ENCODE measurements around the gene WWOX.

The WWOX gene

DNA sequence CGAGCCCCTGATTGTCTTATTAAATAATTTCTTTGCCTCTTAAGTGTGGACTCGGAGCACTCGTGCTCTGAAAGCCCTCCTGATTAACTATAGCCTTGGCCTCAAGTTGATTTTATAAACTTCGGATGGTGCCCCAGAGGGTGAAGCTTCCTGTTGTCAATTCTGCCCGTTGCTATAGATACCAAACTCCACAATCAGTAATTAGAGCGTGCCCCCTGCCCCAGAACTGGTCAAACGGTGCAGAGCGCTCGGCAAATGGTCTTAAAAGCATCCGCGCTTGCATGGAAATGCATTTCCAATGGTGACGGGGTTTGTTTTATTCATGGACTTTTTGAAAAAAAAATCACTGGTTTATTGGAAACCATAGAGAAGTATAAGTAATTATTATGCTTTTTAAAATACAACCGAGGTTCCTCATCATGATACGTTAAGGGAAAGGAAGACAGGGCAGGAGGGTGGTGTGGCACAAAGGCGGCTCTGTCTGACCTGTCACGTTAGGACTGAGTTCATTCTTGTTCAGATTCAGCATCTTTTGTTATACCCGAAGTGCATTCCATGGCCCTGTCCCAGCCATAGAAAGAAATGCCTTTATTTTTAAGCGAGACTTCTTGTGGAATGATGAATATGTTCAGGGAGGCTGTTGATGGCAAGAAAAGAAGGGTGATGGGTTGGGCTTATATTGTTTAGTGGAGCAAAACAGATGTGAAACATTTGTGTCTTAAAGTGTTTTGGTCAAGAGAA is 1024.7 kb downstream of the WWOX start:
- TF ChIP-seq ZNF274 (IDR thresholded peaks at IDR 0.05; ENCODE audit: low read depth, low read length), result no peak
- no peak overlapping the region for H3K4me3 ChIP-seq (ENCODE audit: low read length)

DNA sequence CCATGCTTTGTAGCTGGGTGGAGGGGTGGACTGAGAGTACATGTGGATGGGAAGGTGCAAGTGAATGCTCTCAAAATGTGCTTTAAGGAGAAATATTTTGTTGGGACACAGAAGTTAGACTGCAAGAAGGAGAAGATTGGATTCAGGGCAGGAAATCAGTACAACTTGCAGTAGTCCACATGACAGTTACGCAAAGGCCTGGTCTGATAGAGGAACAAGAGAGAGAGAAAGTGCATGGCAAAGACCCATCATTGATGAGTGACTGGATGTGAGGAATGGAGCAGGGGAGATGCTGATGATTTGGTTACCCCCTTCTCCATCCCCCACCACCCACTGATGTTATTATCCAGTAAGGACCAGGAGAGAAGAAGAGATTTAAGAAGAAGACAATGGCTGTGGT is 1028.3 kb downstream of the WWOX start:
- TF ChIP-seq ZNF274 (IDR thresholded peaks at IDR 0.05; ENCODE audit: low read depth, low read length), result no peak

DNA sequence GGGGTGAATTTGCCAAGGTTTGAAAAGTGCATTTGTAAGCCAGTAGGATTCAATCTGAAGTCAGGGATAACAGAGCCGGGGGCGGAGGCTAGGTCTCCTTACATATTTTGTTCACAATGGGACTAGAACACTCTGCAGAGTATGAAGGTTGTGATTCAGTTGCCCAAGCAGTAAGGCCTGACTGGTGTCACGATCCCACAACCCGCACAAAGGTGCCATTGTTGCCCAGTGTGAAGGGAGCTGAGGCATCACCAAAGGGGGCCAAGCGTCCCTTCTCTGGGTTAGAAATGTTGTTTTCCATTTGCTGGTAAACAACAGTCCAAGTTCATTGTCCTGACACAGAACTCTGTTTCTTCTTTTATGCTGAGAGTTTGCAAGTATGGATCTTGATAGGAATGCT is 1029.3 kb downstream of the WWOX start:
- H3K4me3 ChIP-seq (ENCODE audit: low read length), result no peak overlapping the region
- no peak for TF ChIP-seq ZNF274 (IDR thresholded peaks at IDR 0.05; ENCODE audit: low read depth, low read length)

More for the DNA sequence above, 1028.3 kb downstream of the WWOX start:
- H3K4me3 ChIP-seq (ENCODE audit: low read length), result no peak overlapping the region

DNA sequence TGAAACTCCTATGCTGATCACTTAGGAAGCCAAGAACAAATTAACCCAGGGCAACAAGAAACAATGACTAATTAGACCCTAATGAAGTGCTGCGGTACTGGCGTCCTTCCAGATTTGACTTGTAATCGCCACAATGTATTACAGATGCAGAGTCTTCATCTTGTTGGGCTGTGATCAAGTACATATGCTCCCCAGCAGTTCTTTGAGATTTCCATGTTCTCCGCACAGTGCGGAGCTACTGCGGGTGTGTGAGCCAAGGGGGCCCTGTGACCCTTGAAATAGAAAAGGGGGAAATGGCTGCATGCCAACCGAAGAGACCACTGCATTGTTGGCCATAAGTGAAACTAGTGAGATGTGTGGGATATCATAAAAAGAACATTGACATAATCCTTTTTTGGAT is 1031.2 kb downstream of the WWOX start:
- no peak overlapping the region for H3K4me3 ChIP-seq (ENCODE audit: low read length)
- TF ChIP-seq ZNF274 (IDR thresholded peaks at IDR 0.05; ENCODE audit: low read depth, low read length), result no peak

DNA sequence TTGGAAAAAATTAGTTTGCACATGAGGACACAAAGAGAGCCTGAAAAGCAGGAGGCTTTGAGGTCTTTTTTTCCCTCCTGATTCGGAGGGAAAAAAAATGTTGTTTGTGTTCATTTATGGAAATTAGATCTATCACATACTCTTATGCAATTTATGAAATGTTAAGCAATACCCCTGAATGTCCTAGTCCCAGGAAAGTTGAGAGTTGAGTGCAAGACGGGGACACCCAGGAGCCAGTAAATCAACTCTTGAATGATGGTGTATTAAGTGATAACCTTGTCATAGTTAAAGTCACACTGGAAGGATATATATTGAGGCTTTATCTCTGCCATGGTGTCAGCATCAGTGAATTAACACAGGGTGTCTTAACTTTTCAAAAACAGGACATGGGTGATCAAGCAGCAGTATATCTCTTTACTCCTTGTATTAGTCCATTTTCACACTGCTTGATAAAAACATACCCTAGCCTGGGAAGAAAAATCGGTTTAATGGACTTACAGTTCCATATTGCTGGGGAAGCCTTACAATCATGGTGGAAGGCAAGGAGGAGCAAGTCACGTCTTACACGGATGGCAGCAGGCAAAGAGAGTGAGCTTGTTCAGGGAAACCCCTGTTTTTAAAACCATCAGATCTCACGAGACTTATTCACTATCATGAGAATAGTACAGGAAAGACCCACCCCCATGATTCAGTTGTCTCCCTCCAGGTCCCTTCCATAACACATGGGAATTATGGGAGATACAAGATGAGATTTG is 1032.0 kb downstream of the WWOX start:
- TF ChIP-seq ZNF274 (IDR thresholded peaks at IDR 0.05; ENCODE audit: low read depth, low read length), result no peak
- H3K4me3 ChIP-seq (ENCODE audit: low read length), result no peak overlapping the region

DNA sequence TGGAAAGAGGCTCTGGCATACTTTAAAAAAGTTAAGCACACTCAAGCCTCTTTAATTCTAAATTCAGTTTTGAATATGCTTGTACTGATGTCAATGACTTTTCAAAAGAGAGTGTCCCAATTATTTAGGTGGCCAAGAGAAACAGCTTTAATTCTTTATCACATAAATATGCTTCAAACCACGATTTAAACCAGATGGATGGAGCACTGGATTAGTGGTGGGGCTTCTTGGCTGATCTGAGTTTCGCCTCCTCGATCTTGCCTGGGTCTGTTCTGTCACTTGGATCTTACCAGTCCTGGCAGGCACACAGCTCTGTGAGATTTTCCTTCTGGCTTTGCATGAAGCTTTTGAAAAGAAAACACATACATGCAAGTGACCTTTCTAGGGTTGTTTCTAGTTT is 1033.2 kb downstream of the WWOX start:
- H3K4me3 ChIP-seq (ENCODE audit: low read length), result no peak overlapping the region
- TF ChIP-seq ZNF274 (IDR thresholded peaks at IDR 0.05; ENCODE audit: low read depth, low read length), result no peak

DNA sequence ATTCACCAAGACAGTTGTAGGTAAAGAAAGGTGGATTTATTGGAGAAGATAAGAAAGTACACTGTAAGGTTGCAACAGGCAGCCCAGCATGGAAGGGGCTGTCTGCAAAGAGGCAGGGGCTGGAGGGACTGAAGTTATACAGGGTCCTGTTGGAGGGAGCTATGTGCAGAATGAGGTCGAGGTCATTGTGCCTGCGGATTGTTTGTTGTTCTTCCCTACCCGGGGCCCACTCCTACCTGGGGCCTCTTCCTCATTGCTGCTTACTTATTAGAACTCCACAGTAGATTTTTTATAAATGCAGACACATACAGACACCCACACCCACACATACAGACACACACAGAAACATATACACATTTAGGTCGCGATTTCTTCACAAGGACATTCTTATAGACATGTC is 1034.8 kb downstream of the WWOX start:
- TF ChIP-seq ZNF274 (IDR thresholded peaks at IDR 0.05; ENCODE audit: low read depth, low read length), result no peak
- H3K4me3 ChIP-seq (ENCODE audit: low read length), result no peak overlapping the region

DNA sequence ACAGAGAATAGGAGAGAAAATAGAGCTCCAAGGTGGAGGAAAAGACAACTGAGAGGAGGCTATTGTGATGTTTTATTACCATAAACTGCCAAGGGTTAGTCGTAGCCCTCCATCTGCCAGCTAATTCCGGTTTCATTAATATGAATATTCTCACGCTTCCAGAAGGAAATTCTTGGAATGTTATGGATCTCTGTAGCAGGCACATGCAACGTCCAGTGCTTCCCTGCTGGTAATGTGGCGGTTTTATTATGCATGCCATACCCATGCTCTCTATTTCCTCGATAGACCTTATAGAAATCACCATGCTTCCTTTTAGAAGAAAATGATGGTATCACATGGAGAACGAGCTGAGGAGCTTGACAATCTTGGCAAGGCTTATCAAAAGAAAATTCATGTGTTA is 1037.5 kb downstream of the WWOX start:
- H3K4me3 ChIP-seq (ENCODE audit: low read length), result no peak overlapping the region
- no peak for TF ChIP-seq ZNF274 (IDR thresholded peaks at IDR 0.05; ENCODE audit: low read depth, low read length)

DNA sequence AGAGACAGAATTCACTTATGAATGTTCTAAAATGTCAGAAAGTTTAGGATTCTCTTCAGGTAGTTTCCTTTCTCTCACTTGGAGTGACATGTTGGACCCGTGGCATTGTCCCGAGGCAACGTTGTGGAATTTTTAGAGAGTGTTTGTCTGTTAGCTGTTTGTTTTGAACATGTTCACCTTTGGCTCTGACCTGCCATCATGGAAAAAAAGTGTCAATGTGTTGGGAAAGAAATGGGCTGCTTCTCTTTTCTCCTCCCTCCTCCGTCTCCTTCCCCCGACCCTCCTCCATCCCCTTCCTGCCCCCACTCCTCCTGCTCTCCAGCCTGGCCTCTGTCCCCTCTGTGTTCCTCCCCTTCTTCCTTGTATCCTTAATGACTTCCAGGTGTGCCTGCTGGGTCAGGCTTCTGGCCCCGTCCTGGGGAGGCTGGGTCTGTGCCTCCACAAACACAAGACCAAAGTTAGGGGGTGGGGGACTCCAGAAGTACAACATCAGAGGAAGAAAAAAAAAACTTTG is 1038.0 kb downstream of the WWOX start:
- TF ChIP-seq ZNF274 (IDR thresholded peaks at IDR 0.05; ENCODE audit: low read depth, low read length), result no peak

DNA sequence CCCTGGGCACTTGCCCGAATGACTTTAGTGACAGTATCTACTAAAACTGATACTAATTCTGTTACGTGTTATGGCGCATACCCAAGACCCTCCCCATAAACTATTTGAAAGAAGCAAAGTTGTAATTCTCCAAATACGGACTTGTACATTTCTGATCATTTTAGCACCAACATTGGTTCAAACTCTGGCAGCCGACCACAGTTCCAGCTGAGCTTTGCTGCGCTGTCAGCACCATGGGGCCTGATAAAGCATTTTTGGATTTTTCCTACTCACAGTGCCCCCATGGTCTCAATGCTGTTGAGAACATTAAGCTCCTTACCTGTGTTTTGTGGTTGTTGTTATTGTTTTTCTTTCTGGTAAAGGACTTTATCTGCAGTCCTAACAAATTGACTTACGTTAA is 1040.3 kb downstream of the WWOX start:
- no peak for TF ChIP-seq ZNF274 (IDR thresholded peaks at IDR 0.05; ENCODE audit: low read depth, low read length)
- no peak overlapping the region for H3K4me3 ChIP-seq (ENCODE audit: low read length)

More for the DNA sequence above, 1038.0 kb downstream of the WWOX start:
- no peak overlapping the region for H3K4me3 ChIP-seq (ENCODE audit: low read length)

DNA sequence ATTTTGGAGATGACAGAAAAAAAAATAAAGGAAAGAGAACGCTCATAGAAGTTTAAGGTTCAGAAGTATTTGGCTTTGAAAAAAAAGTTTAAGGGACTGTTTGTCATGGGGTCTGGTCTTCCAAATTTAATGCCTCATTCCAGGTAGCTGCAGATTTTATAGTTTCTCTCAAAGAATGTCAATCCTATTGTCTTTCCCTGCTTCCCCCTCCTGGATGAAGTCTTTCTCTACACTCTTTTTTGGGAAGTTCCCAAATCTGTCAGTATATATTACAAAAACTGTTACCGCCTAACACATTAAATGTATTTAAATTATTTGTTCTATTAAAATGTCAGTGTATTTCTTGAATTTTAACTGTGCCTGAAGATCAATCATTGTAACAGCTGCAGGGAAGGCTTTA is 1043.6 kb downstream of the WWOX start:
- no peak for TF ChIP-seq ZNF274 (IDR thresholded peaks at IDR 0.05; ENCODE audit: low read depth, low read length)
- no peak overlapping the region for H3K4me3 ChIP-seq (ENCODE audit: low read length)

DNA sequence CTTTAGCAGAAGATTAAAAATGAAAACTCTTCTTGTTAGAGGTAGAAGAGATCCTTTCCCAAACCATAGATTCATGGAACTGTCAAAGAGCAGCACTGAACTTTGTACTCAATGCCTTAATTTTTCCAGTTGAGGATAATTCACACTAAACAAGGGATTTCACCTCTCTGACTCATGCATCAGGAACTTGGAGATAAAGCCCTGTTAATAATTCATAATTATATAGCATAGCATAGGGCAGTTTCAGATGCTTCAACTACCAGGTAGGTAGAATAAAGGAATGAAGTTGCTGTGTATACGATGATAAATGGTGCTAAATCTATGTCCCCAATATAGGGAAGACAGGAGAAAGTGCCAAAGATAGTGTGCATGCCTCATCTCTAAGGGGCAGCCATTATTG is 1050.7 kb downstream of the WWOX start:
- no peak for TF ChIP-seq ZNF274 (IDR thresholded peaks at IDR 0.05; ENCODE audit: low read depth, low read length)
- no peak overlapping the region for H3K4me3 ChIP-seq (ENCODE audit: low read length)

DNA sequence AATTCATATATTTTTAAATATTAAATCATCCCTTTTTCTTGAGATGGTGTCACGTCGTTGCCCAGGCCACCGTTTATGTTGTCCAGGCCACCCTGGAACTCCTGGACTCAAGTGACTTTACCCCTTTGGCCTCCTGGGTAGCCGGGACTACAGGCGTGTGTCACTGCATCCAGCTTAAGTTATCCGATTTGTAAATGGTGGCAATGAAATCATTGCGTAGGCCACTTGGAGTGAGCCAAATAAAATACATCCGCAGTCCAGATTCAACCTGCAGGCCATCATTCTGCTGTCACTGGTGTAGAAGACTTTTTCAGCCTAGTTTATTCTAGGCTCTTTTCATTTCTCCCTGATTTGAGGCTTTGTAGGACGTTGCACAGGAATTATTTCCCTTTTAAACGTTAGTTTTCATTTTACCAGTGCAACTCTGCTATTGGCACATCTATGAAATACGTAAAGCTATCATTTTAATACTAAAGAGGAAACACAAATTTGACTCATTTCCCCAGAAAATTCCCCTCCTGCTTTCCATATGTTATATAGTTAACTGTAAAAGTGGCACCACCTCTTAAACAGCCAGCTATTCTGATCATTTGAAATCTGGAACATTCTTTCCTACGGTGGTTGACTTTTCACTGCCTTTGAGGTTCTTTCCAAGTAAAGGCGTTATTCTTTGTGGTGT is 1051.3 kb downstream of the WWOX start:
- no peak overlapping the region for H3K4me3 ChIP-seq (ENCODE audit: low read length)
- TF ChIP-seq ZNF274 (IDR thresholded peaks at IDR 0.05; ENCODE audit: low read depth, low read length), result no peak

DNA sequence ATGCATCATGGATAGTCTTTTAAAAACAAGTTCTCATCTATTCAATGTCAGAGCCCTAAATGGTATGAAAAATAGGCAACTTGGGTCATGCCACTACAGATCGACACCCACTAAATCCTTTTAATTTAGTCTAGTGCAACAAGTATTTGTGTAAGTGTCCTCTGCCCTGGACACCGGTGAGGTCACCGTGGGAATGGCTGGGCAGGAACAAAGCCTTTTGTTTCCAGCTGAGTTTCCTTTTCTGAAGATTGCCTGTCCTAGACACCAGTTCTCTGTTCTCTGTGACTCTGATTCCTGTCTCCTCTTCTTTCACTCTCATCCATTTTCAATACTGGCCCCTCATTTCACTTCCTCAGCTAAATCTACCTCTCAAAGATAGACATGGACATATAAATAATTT is 1054.6 kb downstream of the WWOX start:
- TF ChIP-seq ZNF274 (IDR thresholded peaks at IDR 0.05; ENCODE audit: low read depth, low read length), result no peak
- H3K4me3 ChIP-seq (ENCODE audit: low read length), result no peak overlapping the region

DNA sequence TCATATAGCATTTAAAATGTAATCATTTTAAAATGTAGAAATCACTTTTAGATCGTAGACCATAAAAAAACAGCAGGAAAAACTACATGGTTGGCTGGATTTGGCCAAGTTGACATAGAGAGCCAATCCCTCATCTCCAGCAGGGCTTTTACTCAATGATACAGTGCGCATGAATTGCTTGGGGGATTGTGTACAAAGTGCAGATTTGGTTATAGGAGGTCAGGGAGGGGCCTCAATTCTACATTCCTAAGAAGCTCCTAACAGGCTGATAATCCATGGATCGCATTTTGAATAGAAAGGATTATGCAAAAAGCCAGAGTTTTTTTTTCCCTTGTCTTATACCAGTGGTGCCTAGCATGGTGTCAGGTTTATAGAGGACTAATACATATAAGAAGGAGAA is 1056.0 kb downstream of the WWOX start:
- no peak for TF ChIP-seq ZNF274 (IDR thresholded peaks at IDR 0.05; ENCODE audit: low read depth, low read length)

More for the DNA sequence above, 1056.0 kb downstream of the WWOX start:
- no peak overlapping the region for H3K4me3 ChIP-seq (ENCODE audit: low read length)

Measured in GM08714 (cell line).